Measurements from ENCODE around the gene ABTB1.

DNA sequence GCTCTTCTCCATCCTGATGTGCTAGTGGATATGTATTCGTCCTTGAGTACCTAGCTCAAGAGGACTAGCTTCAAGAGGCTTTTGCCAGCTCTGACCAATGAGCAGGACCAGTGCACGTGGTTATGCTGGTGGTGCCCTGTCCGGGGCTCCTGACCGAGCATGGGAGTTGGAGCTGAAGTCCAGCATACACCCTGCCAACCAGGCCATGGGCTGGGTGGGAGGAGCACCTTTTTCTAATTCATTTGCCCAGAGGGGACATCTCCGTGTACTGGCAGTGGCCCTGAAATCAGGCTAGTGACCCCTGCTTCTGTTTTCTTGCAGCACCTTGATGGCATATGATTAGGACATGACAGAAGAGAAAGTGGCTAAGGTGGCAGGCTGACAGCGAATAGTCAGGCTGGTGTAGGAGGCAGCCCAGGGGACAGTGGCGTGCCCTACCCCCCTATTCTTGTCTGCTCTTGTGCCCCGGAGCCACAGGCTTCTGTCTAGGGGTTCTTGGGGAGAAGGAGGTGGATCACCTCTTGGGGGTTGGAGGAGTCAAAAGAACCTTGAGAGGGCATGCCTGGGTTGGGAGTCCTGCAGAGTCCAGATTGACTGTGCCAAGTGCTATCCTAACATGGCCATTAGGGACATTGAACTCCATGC, 27.3 kb upstream of the ABTB1 start:
- no peak for TF ChIP-seq POLR2A (IDR thresholded peaks at IDR 0.05)
- TF ChIP-seq, protein P1, sequence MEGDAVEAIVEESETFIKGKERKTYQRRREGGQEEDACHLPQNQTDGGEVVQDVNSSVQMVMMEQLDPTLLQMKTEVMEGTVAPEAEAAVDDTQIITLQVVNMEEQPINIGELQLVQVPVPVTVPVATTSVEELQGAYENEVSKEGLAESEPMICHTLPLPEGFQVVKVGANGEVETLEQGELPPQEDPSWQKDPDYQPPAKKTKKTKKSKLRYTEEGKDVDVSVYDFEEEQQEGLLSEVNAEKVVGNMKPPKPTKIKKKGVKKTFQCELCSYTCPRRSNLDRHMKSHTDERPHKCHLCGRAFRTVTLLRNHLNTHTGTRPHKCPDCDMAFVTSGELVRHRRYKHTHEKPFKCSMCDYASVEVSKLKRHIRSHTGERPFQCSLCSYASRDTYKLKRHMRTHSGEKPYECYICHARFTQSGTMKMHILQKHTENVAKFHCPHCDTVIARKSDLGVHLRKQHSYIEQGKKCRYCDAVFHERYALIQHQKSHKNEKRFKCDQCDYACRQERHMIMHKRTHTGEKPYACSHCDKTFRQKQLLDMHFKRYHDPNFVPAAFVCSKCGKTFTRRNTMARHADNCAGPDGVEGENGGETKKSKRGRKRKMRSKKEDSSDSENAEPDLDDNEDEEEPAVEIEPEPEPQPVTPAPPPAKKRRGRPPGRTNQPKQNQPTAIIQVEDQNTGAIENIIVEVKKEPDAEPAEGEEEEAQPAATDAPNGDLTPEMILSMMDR (IDR thresholded peaks at IDR 0.05): no peak

All from right lobe of liver (tissue), 4 donors.